ENCODE data around the gene FBXW7. TPM values are rescaled to one million over a fixed set of nuclear protein-coding genes. Genes with fewer than 3 reads are reported as not detected.

Gene FBXW7
- total and polyA plus RNA-seq, 2 of the 13 experiments (the other 11 are each of a cell fraction or from before 2014, with no cell fraction given), result 5.0 to 40.9 TPM

DNA sequence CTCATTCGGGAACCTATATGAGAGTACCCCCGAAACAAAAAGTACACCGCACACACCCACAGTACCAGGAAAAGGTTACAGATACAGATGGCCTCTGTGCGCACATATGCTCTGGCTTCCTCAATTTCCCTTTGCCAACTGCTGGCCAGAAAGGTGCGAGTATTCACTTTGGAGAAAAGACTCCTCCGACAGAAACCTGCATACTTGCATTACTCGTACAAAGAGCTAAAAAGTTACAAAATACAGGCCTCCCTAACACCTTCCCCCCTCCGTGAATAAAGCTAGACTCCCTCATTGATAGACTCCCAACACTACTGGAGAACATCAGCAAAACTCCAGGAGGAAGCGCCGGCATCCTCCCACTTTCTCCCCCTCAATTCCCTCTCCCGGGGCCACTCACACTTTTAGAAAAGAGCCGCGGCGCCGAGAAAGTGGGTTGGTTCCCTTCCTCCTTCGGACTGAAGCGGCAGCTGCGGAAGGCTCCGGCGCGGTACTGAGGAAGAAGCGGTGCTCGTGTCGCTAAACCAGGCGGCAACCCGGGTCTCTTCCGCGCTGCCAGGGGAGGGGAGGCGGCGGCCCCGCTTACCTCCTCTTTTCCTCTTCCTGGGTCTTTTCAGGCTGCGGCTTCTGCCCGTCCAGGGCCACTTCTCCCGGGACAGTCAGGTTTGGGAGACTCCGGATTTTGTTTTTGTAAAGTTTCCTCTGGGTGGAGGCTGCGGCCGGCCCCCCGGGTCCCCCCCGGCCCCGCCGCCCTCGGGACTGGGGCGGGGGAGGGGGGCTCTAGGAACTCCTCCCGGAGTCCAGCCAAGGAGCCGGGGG is 1.1 kb downstream of the FBXW7 start (continued):
- TF ChIP-seq KDM2A (CRISPR knock-in tag; IDR thresholded peaks at IDR 0.05; ENCODE audit: borderline replicate concordance, low read depth) (peak; percentile 29; the same call in 1 of the 2 replicates), ZNF879 (CRISPR knock-in tag; IDR thresholded peaks at IDR 0.05) (no peak), SIX4 (CRISPR knock-in tag; IDR thresholded peaks at IDR 0.05) (no peak), CCDC6 (CRISPR knock-in tag; IDR thresholded peaks at IDR 0.05) (no peak), ZNF724P (CRISPR knock-in tag; IDR thresholded peaks at IDR 0.05; ENCODE audit: borderline replicate concordance) (no peak), ZFP62 (CRISPR knock-in tag; IDR thresholded peaks at IDR 0.05) (no peak), ZNF710 (CRISPR knock-in tag; IDR thresholded peaks at IDR 0.05; ENCODE audit: borderline replicate concordance) (no peak), ASH2L (IDR thresholded peaks at IDR 0.05; ENCODE audit: insufficient read length, low read depth, low read length) (peak; percentile 59), ZNF335 (CRISPR knock-in tag; IDR thresholded peaks at IDR 0.05) (no peak), SNAPC4 (CRISPR knock-in tag; IDR thresholded peaks at IDR 0.05) (no peak), KAT2B (IDR thresholded peaks at IDR 0.05; ENCODE audit: borderline replicate concordance, low read depth, low read length) (no peak), BRCA1 (CRISPR knock-in tag; IDR thresholded peaks at IDR 0.05) (no peak), ZNF296 (CRISPR knock-in tag; conservative IDR thresholded peaks at IDR 0.05) (no peak), NR2F2 (IDR thresholded peaks at IDR 0.05; ENCODE audit: borderline replicate concordance, low read depth) (no peak), CHD2 (IDR thresholded peaks at IDR 0.05; ENCODE audit: low read depth, low read length) (no peak), ATF7-NPFF (CRISPR knock-in tag; IDR thresholded peaks at IDR 0.05; ENCODE audit: low read depth) (no peak), RARA (CRISPR knock-in tag; IDR thresholded peaks at IDR 0.05) (no peak)
- TF ChIP-seq, protein P1, sequence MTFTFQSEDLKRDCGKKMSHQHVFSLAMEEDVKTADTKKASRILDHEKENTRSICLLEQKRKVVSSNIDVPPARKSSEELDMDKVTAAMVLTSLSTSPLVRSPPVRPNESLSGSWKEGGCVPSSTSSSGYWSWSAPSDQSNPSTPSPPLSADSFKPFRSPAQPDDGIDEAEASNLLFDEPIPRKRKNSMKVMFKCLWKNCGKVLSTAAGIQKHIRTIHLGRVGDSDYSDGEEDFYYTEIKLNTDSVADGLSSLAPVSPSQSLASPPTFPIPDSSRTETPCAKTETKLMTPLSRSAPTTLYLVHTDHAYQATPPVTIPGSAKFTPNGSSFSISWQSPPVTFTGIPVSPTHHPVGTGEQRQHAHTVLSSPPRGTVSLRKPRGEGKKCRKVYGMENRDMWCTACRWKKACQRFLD (CRISPR knock-in tag; IDR thresholded peaks at IDR 0.05; ENCODE audit: borderline replicate concordance), result no peak
- TF ChIP-seq, protein P2, sequence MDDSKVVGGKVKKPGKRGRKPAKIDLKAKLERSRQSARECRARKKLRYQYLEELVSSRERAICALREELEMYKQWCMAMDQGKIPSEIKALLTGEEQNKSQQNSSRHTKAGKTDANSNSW (CRISPR knock-in tag; IDR thresholded peaks at IDR 0.05; ENCODE audit: borderline replicate concordance), result no peak
- TF ChIP-seq, protein P3, sequence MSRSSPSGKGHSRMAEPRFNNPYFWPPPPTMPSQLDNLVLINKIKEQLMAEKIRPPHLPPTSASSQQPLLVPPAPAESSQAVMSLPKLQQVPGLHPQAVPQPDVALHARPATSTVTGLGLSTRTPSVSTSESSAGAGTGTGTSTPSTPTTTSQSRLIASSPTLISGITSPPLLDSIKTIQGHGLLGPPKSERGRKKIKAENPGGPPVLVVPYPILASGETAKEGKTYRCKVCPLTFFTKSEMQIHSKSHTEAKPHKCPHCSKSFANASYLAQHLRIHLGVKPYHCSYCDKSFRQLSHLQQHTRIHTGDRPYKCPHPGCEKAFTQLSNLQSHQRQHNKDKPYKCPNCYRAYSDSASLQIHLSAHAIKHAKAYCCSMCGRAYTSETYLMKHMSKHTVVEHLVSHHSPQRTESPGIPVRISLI (CRISPR knock-in tag; IDR thresholded peaks at IDR 0.05; ENCODE audit: borderline replicate concordance), result no peak

Measured in HepG2 (cell line).